ENCODE results near the gene GSX1.

Gene GSX1

GRCh38 chr13:27821566-27821965, 29.3 kb downstream of the GSX1 start:
- Histone ChIP-seq H3K79me2 (ENCODE audit: low read length) (no peaks in the 10 kb centered on the region), H3K27ac (ENCODE audit: low read length) (no peak overlapping the region), H3K27me3 (ENCODE audit: low read depth, low read length) (peaks cover 29% of the 10 kb centered on the region), H3K36me3 (replicated peaks; ENCODE audit: low read depth, low read length) (no peaks in the 10 kb centered on the region), H2AFZ (ENCODE audit: low read depth, low read length) (no peak overlapping the region), H3K9ac (ENCODE audit: low read length) (no peak overlapping the region), H3K4me2 (ENCODE audit: low read length) (no peak overlapping the region), H3K9me3 (ENCODE audit: insufficient read depth, low read length) (no peaks in the 10 kb centered on the region), H4K20me1 (ENCODE audit: insufficient read depth, low read length) (no peaks in the 10 kb centered on the region), H3K4me3 (ENCODE audit: low read length) (no peak overlapping the region), H3K4me1 (ENCODE audit: low read length) (peaks cover 4% of the 10 kb centered on the region)
- no peak for TF ChIP-seq CTCF (IDR thresholded peaks at IDR 0.05; ENCODE audit: low read depth, low read length)
- no peak for TF ChIP-seq EZH2phosphoT487 (IDR thresholded peaks at IDR 0.05; ENCODE audit: low read depth)

- Histone ChIP-seq H3K4me1 (ENCODE audit: low read length) (peaks cover 7% of the 10 kb centered on the region), H3K4me2 (ENCODE audit: low read length) (no peak overlapping the region), H3K27ac (ENCODE audit: low read length) (no peak overlapping the region), H3K4me3 (ENCODE audit: low read length) (no peak overlapping the region), H3K27me3 (ENCODE audit: low read depth, low read length) (peaks cover 29% of the 10 kb centered on the region), H3K9me3 (ENCODE audit: insufficient read depth, low read length) (no peaks in the 10 kb centered on the region), H2AFZ (ENCODE audit: low read depth, low read length) (no peak overlapping the region), H3K36me3 (replicated peaks; ENCODE audit: low read depth, low read length) (no peaks in the 10 kb centered on the region), H3K9ac (ENCODE audit: low read length) (no peak overlapping the region), H3K79me2 (ENCODE audit: low read length) (no peaks in the 10 kb centered on the region), H4K20me1 (ENCODE audit: insufficient read depth, low read length) (no peaks in the 10 kb centered on the region)
- TF ChIP-seq CTCF (IDR thresholded peaks at IDR 0.05; ENCODE audit: low read depth, low read length) (no peak), EZH2phosphoT487 (IDR thresholded peaks at IDR 0.05; ENCODE audit: low read depth) (no peak)
These were observed 30.1 kb downstream of the GSX1 start for GRCh38 chr13:27822258-27822872.

GRCh38 chr13:27822873-27823311, 30.6 kb downstream of the GSX1 start:
- Histone ChIP-seq H3K79me2 (ENCODE audit: low read length) (no peaks in the 10 kb centered on the region), H3K9ac (ENCODE audit: low read length) (no peak overlapping the region), H4K20me1 (ENCODE audit: insufficient read depth, low read length) (no peaks in the 10 kb centered on the region), H3K27me3 (ENCODE audit: low read depth, low read length) (peaks cover 29% of the 10 kb centered on the region), H3K27ac (ENCODE audit: low read length) (no peak overlapping the region), H3K4me3 (ENCODE audit: low read length) (no peak overlapping the region), H2AFZ (ENCODE audit: low read depth, low read length) (no peak overlapping the region), H3K9me3 (ENCODE audit: insufficient read depth, low read length) (no peaks in the 10 kb centered on the region), H3K4me2 (ENCODE audit: low read length) (no peak overlapping the region), H3K4me1 (ENCODE audit: low read length) (peaks cover 7% of the 10 kb centered on the region), H3K36me3 (replicated peaks; ENCODE audit: low read depth, low read length) (no peaks in the 10 kb centered on the region)
- TF ChIP-seq EZH2phosphoT487 (IDR thresholded peaks at IDR 0.05; ENCODE audit: low read depth) = no peak
- no peak for TF ChIP-seq CTCF (IDR thresholded peaks at IDR 0.05; ENCODE audit: low read depth, low read length)

- Histone ChIP-seq H2AFZ (ENCODE audit: low read depth, low read length) (no peak overlapping the region), H3K4me1 (ENCODE audit: low read length) (peaks cover 7% of the 10 kb centered on the region), H3K4me2 (ENCODE audit: low read length) (no peak overlapping the region), H3K27ac (ENCODE audit: low read length) (no peak overlapping the region), H3K9ac (ENCODE audit: low read length) (no peak overlapping the region), H3K27me3 (ENCODE audit: low read depth, low read length) (peaks cover 29% of the 10 kb centered on the region), H3K36me3 (replicated peaks; ENCODE audit: low read depth, low read length) (no peaks in the 10 kb centered on the region), H3K4me3 (ENCODE audit: low read length) (no peak overlapping the region), H4K20me1 (ENCODE audit: insufficient read depth, low read length) (no peaks in the 10 kb centered on the region), H3K9me3 (ENCODE audit: insufficient read depth, low read length) (no peaks in the 10 kb centered on the region), H3K79me2 (ENCODE audit: low read length) (no peaks in the 10 kb centered on the region)
- no peak for TF ChIP-seq CTCF (IDR thresholded peaks at IDR 0.05; ENCODE audit: low read depth, low read length)
- no peak for TF ChIP-seq EZH2phosphoT487 (IDR thresholded peaks at IDR 0.05; ENCODE audit: low read depth)
These were observed 31.8 kb downstream of the GSX1 start for GRCh38 chr13:27824121-27824520.

Measured in OCI-LY3 (cell line).